Astrocyte (in vitro differentiated cells and primary cell): ENCODE results near the gene MLPH. TPM values are rescaled to one million over a fixed set of nuclear protein-coding genes. Genes with fewer than 3 reads are reported as not detected.
A peak's percentile ranks its signal among the peaks of the same experiment; 100 is the strongest.

ENCODE experiments used
- DNase-seq: peaks from one replicate; pipeline ENCODE4 v3.0.0-alpha.2; 2010; ENCODE audit warnings: low read depth
- FAIRE-seq: peaks from 2 replicates; lab custom pipeline; 2011; peaks lifted over from hg19 to GRCh38; lab: Jason Lieb, UNC
- H2AFZ ChIP-seq: 2 replicates; pipeline ENCODE4 v1.6.0; 2012; ENCODE audit warnings: low read depth, low read length, inconsistent platforms
- H3K27ac ChIP-seq: 2 replicates; pipeline ENCODE4 v1.5.1; 2011; ENCODE audit warnings: low read depth, low read length, inconsistent platforms
- H3K27me3 ChIP-seq: 2 replicates; pipeline ENCODE4 v1.6.0; 2011; ENCODE audit warnings: low read length, inconsistent platforms; ENCODE audit not compliant: insufficient read depth
- H3K36me3 ChIP-seq: 2 replicates; pipeline ENCODE4 v1.5.1; 2011; ENCODE audit warnings: low read length, inconsistent platforms; ENCODE audit not compliant: insufficient read depth
- H3K4me1 ChIP-seq: 2 replicates; pipeline ENCODE4 v1.5.1; 2011; ENCODE audit warnings: low read length, inconsistent platforms; ENCODE audit not compliant: insufficient read depth
- H3K4me2 ChIP-seq: 2 replicates; pipeline ENCODE4 v1.6.0; 2012; ENCODE audit warnings: low read length, inconsistent platforms
- H3K4me3 ChIP-seq: 2 replicates; pipeline ENCODE4 v1.5.1; 2011; ENCODE audit warnings: low read depth, mild to moderate bottlenecking, low read length, inconsistent platforms; ENCODE audit not compliant: insufficient read depth
- H3K79me2 ChIP-seq: 2 replicates; pipeline ENCODE4 v1.6.0; 2012; ENCODE audit warnings: mild to moderate bottlenecking, low read length, inconsistent platforms; ENCODE audit not compliant: insufficient read depth
- H3K9ac ChIP-seq: 2 replicates; pipeline ENCODE4 v1.6.0; 2012; ENCODE audit warnings: mild to moderate bottlenecking, low read length, inconsistent platforms
- H3K9me3 ChIP-seq: 2 replicates; pipeline ENCODE4 v1.5.1; 2012; ENCODE audit warnings: low read depth, mild to moderate bottlenecking, low read length, inconsistent platforms; ENCODE audit not compliant: insufficient read depth
- H4K20me1 ChIP-seq: 2 replicates; pipeline ENCODE4 v1.6.0; 2012; ENCODE audit warnings: low read length, inconsistent platforms; ENCODE audit not compliant: insufficient read depth
- H3K27ac Mint-ChIP-seq: one replicate; pipeline ENCODE4 v1.8.0; 2021; ENCODE audit warnings: mild to moderate bottlenecking, mixed read lengths; ENCODE audit not compliant: unreplicated experiment
- H3K27me3 Mint-ChIP-seq: one replicate; pipeline ENCODE4 v1.8.0; 2021; ENCODE audit warnings: low read depth, mixed read lengths; ENCODE audit not compliant: unreplicated experiment
- H3K36me3 Mint-ChIP-seq: one replicate; pipeline ENCODE4 v1.8.0; 2021; ENCODE audit warnings: low read depth, mixed read lengths; ENCODE audit not compliant: unreplicated experiment
- H3K4me1 Mint-ChIP-seq: one replicate; pipeline ENCODE4 v1.8.0; 2021; ENCODE audit warnings: low read depth, mixed read lengths; ENCODE audit not compliant: unreplicated experiment
- H3K4me3 Mint-ChIP-seq: one replicate; pipeline ENCODE4 v1.8.0; 2021; ENCODE audit warnings: mild to moderate bottlenecking, moderate library complexity, mixed read lengths; ENCODE audit not compliant: unreplicated experiment
- H3K9me3 Mint-ChIP-seq: one replicate; pipeline ENCODE4 v1.8.0; 2021; ENCODE audit warnings: mild to moderate bottlenecking, mixed read lengths; ENCODE audit not compliant: unreplicated experiment
- CTCF ChIP-seq: IDR thresholded peaks from 2 replicates; pipeline ENCODE4 v1.5.1; 2011; ENCODE audit warnings: low read depth, mild to moderate bottlenecking, inconsistent platforms, low read length, moderate library complexity; ENCODE audit not compliant: insufficient read depth
- EZH2 ChIP-seq: IDR thresholded peaks from 2 replicates; pipeline ENCODE4 v1.6.1; 2012; ENCODE audit warnings: mild to moderate bottlenecking, low read length, inconsistent platforms; ENCODE audit not compliant: insufficient read depth
- total RNA-seq: library from RNA; stranded (reverse); gene quantifications from 2 replicates; pipeline ENCODE4 v1.2.1, GENCODE V29; 2021

Gene MLPH
- total RNA-seq, 1 donor from 2014 or later: 14.2 TPM

- Histone ChIP-seq H3K4me1 (peaks cover 16% of the 10 kb centered on the region), H3K9ac (no peak overlapping the region), H3K36me3 (no peaks in the 10 kb centered on the region), H2AFZ (no peak overlapping the region), H3K9me3 (no peaks in the 10 kb centered on the region), H3K27ac (no peak overlapping the region), H3K4me2 (no peak overlapping the region), H3K27me3 (no peaks in the 10 kb centered on the region), H4K20me1 (no peaks in the 10 kb centered on the region), H3K4me3 (no peak overlapping the region), H3K79me2 (no peaks in the 10 kb centered on the region)
- Mint-ChIP-seq H3K36me3 (no peaks in the 10 kb centered on the region), H3K9me3 (peaks cover 9% of the 10 kb centered on the region), H3K4me3 (no peak overlapping the region), H3K27ac (no peak overlapping the region), H3K4me1 (peaks cover 4% of the 10 kb centered on the region), H3K27me3 (peaks cover 8% of the 10 kb centered on the region)
- FAIRE-seq (no peak), DNase-seq (no peak)
- no peak for TF ChIP-seq EZH2
These were observed 101.1 kb downstream of the MLPH start for GRCh38 chr2:237588044-237588696.

- no peaks in the 10 kb centered on the region for H3K36me3 Mint-ChIP-seq
- no peak for FAIRE-seq
These were observed 103.5 kb downstream of the MLPH start, which contains the start of gene RAB17 for GRCh38 chr2:237590272-237591140. RAB17 (minus strand) TSS chr2:237590734; CDS start chr2:237586154, 4,580 bp downstream.

More at GRCh38 chr2:237590272-237591140, 103.5 kb downstream of the MLPH start, which contains the start of gene RAB17:
- Mint-ChIP-seq H3K4me3 (no peak within 1 kb of the TSS), H3K9me3 (peaks cover 9% of the 10 kb centered on the region), H3K27me3 (peaks cover 7% of the 10 kb centered on the region), H3K27ac (no peak within 1 kb of the TSS), H3K4me1 (peaks cover 10% of the 10 kb centered on the region)
- Histone ChIP-seq H2AFZ (peak within 1 kb of the TSS; percentile 36), H3K4me2 (peak within 1 kb of the TSS; percentile 59), H3K4me3 (no peak within 1 kb of the TSS), H3K9me3 (no peaks in the 10 kb centered on the region), H3K4me1 (peaks cover 24% of the 10 kb centered on the region), H3K9ac (no peak within 1 kb of the TSS), H3K79me2 (no peaks in the 10 kb centered on the region), H3K27ac (no peak within 1 kb of the TSS), H3K27me3 (no peaks in the 10 kb centered on the region), H3K36me3 (no peaks in the 10 kb centered on the region), H4K20me1 (no peaks in the 10 kb centered on the region)
- TF ChIP-seq EZH2 (no peak), CTCF (no peak)
- peak; percentile 42 for DNase-seq
